Suppressor macrophage treated with lipopolysaccharide for 1 hour (primary cell): ENCODE results near the gene STX1B.
A peak's percentile ranks its signal among the peaks of the same experiment; 100 is the strongest.
"Not testable (repeated sequence)": the region's sequence is repeated elsewhere in the genome, so short reads cannot be mapped to it uniquely, and the experiment has no call there.

Experiments
- DNase-seq, 3 donors: peaks; one replicate each; pipeline ENCODE4 v3.0.0-alpha.2; 2020 to 2022

STX1B gene

GRCh38 chr16:31010585-31011325 is at the start of gene STX1B:
STX1B (minus strand) TSS chr16:31010638; CDS start chr16:31010396, 242 bp downstream.
- no peak for DNase-seq

GRCh38 chr16:31055613-31056012 is 45.2 kb upstream of the STX1B start:
- DNase-seq, result no peak

GRCh38 chr16:31052114-31052513 is 41.7 kb upstream of the STX1B start:
- DNase-seq, result peak; percentile 87 to 93 (median 92)

GRCh38 chr16:31050280-31051030 is 40.0 kb upstream of the STX1B start:
- DNase-seq, result no peak

GRCh38 chr16:31043898-31044481 is 33.6 kb upstream of the STX1B start:
- no peak for DNase-seq

GRCh38 chr16:31043352-31043751 is 32.9 kb upstream of the STX1B start:
- no peak for DNase-seq

- DNase-seq, result no peak
Measured at GRCh38 chr16:31042866-31043265, 32.4 kb upstream of the STX1B start.

- DNase-seq, result no peak
Measured at GRCh38 chr16:31038993-31039392, 28.6 kb upstream of the STX1B start.

GRCh38 chr16:31036691-31037090 is 26.3 kb upstream of the STX1B start:
- DNase-seq, result peak; percentile 60 to 63 (median 63)

- peak; percentile 90 to 95 (median 91) for DNase-seq
Measured at GRCh38 chr16:31033709-31034492, 23.5 kb upstream of the STX1B start.

- peak; percentile 99 to 100 (median 100) for DNase-seq
Measured at GRCh38 chr16:31032736-31033708, 22.6 kb upstream of the STX1B start, which contains the start of gene STX4. STX4 (plus strand) TSS chr16:31033558; CDS start chr16:31033806, 248 bp downstream.

- DNase-seq, result peak in 2 of 3 donors; percentile 53 to 65
Measured at GRCh38 chr16:31031276-31031675, 20.8 kb upstream of the STX1B start.

GRCh38 chr16:31029272-31029671 is 18.8 kb upstream of the STX1B start:
- DNase-seq, result no peak

- DNase-seq, result peak; percentile 74 to 82 (median 80)
Measured at GRCh38 chr16:31025339-31025738, 14.9 kb upstream of the STX1B start.

- no peak for DNase-seq
Measured at GRCh38 chr16:31023627-31024226, 13.3 kb upstream of the STX1B start.

GRCh38 chr16:31023252-31023602 is 12.8 kb upstream of the STX1B start:
- no peak for DNase-seq

GRCh38 chr16:31022544-31023251 is 12.3 kb upstream of the STX1B start:
- DNase-seq, result peak; percentile 35 to 75 (median 40)

- peak in 2 of 3 donors; percentile 35 to 42 for DNase-seq
Measured at GRCh38 chr16:31020536-31020935, 10.1 kb upstream of the STX1B start.

- DNase-seq, result not testable (repeated sequence)
Measured at GRCh38 chr16:31017756-31018155, 7.3 kb upstream of the STX1B start.

GRCh38 chr16:31016018-31016417 is 5.6 kb upstream of the STX1B start:
- no peak for DNase-seq
